ENCODE results near the gene RPS6KA6.

RPS6KA6 gene

GRCh38 chrX:84161641-84162040 lies 26.4 kb downstream of the RPS6KA6 start:
- no peak for DNase-seq

GRCh38 chrX:84160736-84161135 lies 27.3 kb downstream of the RPS6KA6 start:
- DNase-seq = no peak

GRCh38 chrX:84156821-84157220 lies 31.2 kb downstream of the RPS6KA6 start:
- no peak for DNase-seq

- no peak for DNase-seq
Measured at GRCh38 chrX:84155938-84156337, 32.1 kb downstream of the RPS6KA6 start.

- no peak for DNase-seq
Measured at GRCh38 chrX:84153538-84153937, 34.5 kb downstream of the RPS6KA6 start.

GRCh38 chrX:84144991-84145390 lies 43.0 kb downstream of the RPS6KA6 start:
- DNase-seq = no peak

- DNase-seq = no peak
Measured at GRCh38 chrX:84144281-84144680, 43.7 kb downstream of the RPS6KA6 start.

GRCh38 chrX:84133023-84133422 lies 55.0 kb downstream of the RPS6KA6 start:
- no peak for DNase-seq

- DNase-seq = no peak
Measured at GRCh38 chrX:84123585-84123984, 64.4 kb downstream of the RPS6KA6 start.

GRCh38 chrX:84118769-84119168 lies 69.2 kb downstream of the RPS6KA6 start:
- DNase-seq = no peak

GRCh38 chrX:84118315-84118714 lies 69.7 kb downstream of the RPS6KA6 start:
- DNase-seq = no peak

GRCh38 chrX:84108584-84108983 lies 79.4 kb downstream of the RPS6KA6 start:
- DNase-seq = no peak

- DNase-seq = no peak
Measured at GRCh38 chrX:84099120-84099519, 88.9 kb downstream of the RPS6KA6 start.

- DNase-seq = peak; percentile 4
Measured at GRCh38 chrX:84079479-84080197, 108.4 kb downstream of the RPS6KA6 start.

GRCh38 chrX:84078991-84079390 lies 109.0 kb downstream of the RPS6KA6 start:
- no peak for DNase-seq

- no peak for DNase-seq
Measured at GRCh38 chrX:84064814-84065213, 123.2 kb downstream of the RPS6KA6 start.

GRCh38 chrX:84064164-84064563 lies 123.8 kb downstream of the RPS6KA6 start:
- no peak for DNase-seq

- peak; percentile 4 for DNase-seq
Measured at GRCh38 chrX:84047339-84047738, 140.7 kb downstream of the RPS6KA6 start.

GRCh38 chrX:84046403-84046984 lies 141.5 kb downstream of the RPS6KA6 start:
- DNase-seq = peak; percentile 36

GRCh38 chrX:84044051-84044450 lies 143.9 kb downstream of the RPS6KA6 start:
- DNase-seq = no peak
